BLaER1 (cell line): ENCODE results near the gene RICTOR.

ENCODE experiments used
- H3K27ac ChIP-seq: shearing (Covaris generic); formaldehyde crosslinking; 2 replicates; pipeline ENCODE4 v1.8.1; 2022
- H3K27me3 ChIP-seq: shearing (Covaris generic); formaldehyde crosslinking; 2 replicates; pipeline ENCODE4 v1.8.1; 2022
- H3K36me3 ChIP-seq: shearing (Covaris generic); formaldehyde crosslinking; 2 replicates; pipeline ENCODE4 v1.8.1; 2022
- H3K4me1 ChIP-seq: shearing (Covaris generic); formaldehyde crosslinking; 2 replicates; pipeline ENCODE4 v1.8.1; 2022
- H3K4me2 ChIP-seq: shearing (Covaris generic); formaldehyde crosslinking; 2 replicates; pipeline ENCODE4 v1.8.1; 2022
- H3K4me3 ChIP-seq: shearing (Covaris generic); formaldehyde crosslinking; 2 replicates; pipeline ENCODE4 v1.8.1; 2022
- H3K9ac ChIP-seq: shearing (Covaris generic); formaldehyde crosslinking; 2 replicates; pipeline ENCODE4 v1.8.1; 2022
- H3K9me3 ChIP-seq: shearing (Covaris generic); formaldehyde crosslinking; 2 replicates; pipeline ENCODE4 v1.8.1; 2022
- H4K20me1 ChIP-seq: shearing (Covaris generic); formaldehyde crosslinking; 2 replicates; pipeline ENCODE4 v1.8.1; 2022
- Cebpa-rat ChIP-seq: shearing (Covaris generic); IDR thresholded peaks from 2 replicates; pipeline ENCODE4 v1.8.1; 2022

Gene RICTOR

GRCh38 chr5:38913714-38914113 lies 160.5 kb downstream of the RICTOR start:
- no peak overlapping the region for H3K4me2 ChIP-seq
- TF ChIP-seq Cebpa-rat = no peak
- no peak overlapping the region for H3K9ac ChIP-seq
- no peaks in the 10 kb centered on the region for H4K20me1 ChIP-seq
- peaks cover 18% of the 10 kb centered on the region for H3K9me3 ChIP-seq
- H3K27ac ChIP-seq = no peak overlapping the region
- H3K36me3 ChIP-seq = no peaks in the 10 kb centered on the region
- H3K4me1 ChIP-seq = no peaks in the 10 kb centered on the region
- no peak overlapping the region for H3K4me3 ChIP-seq
- no peaks in the 10 kb centered on the region for H3K27me3 ChIP-seq

GRCh38 chr5:38911933-38912332 lies 162.3 kb downstream of the RICTOR start:
- Histone ChIP-seq H3K27ac (no peak overlapping the region), H3K4me3 (no peak overlapping the region), H3K27me3 (no peaks in the 10 kb centered on the region), H3K9me3 (peaks cover 18% of the 10 kb centered on the region), H3K4me1 (no peaks in the 10 kb centered on the region), H3K36me3 (no peaks in the 10 kb centered on the region), H4K20me1 (no peaks in the 10 kb centered on the region), H3K4me2 (no peak overlapping the region), H3K9ac (no peak overlapping the region)
- TF ChIP-seq Cebpa-rat = no peak

- Histone ChIP-seq H3K27ac (no peak overlapping the region), H3K4me1 (no peaks in the 10 kb centered on the region), H3K9me3 (peaks cover 36% of the 10 kb centered on the region), H3K4me3 (no peak overlapping the region), H4K20me1 (no peaks in the 10 kb centered on the region), H3K9ac (no peak overlapping the region), H3K4me2 (no peak overlapping the region), H3K27me3 (no peaks in the 10 kb centered on the region), H3K36me3 (no peaks in the 10 kb centered on the region)
- no peak for TF ChIP-seq Cebpa-rat
These were observed 167.7 kb downstream of the RICTOR start for GRCh38 chr5:38906503-38906902.

GRCh38 chr5:38905516-38905915 lies 168.7 kb downstream of the RICTOR start:
- no peak for TF ChIP-seq Cebpa-rat
- Histone ChIP-seq H3K4me1 (no peaks in the 10 kb centered on the region), H3K27ac (no peak overlapping the region), H3K27me3 (no peaks in the 10 kb centered on the region), H3K4me2 (no peak overlapping the region), H4K20me1 (no peaks in the 10 kb centered on the region), H3K36me3 (no peaks in the 10 kb centered on the region), H3K9me3 (peaks cover 33% of the 10 kb centered on the region), H3K4me3 (no peak overlapping the region), H3K9ac (no peak overlapping the region)

- no peak for TF ChIP-seq Cebpa-rat
These were observed 174.3 kb downstream of the RICTOR start for GRCh38 chr5:38899936-38900335.

GRCh38 chr5:38896760-38897159 lies 177.4 kb downstream of the RICTOR start:
- no peaks in the 10 kb centered on the region for H3K36me3 ChIP-seq
- TF ChIP-seq Cebpa-rat = no peak

More at GRCh38 chr5:38899936-38900335, 174.3 kb downstream of the RICTOR start:
- Histone ChIP-seq H3K4me2 (no peak overlapping the region), H4K20me1 (no peaks in the 10 kb centered on the region), H3K27ac (no peak overlapping the region), H3K9me3 (peaks cover 23% of the 10 kb centered on the region), H3K36me3 (no peaks in the 10 kb centered on the region), H3K4me3 (no peak overlapping the region), H3K27me3 (no peaks in the 10 kb centered on the region), H3K9ac (no peak overlapping the region), H3K4me1 (no peaks in the 10 kb centered on the region)

GRCh38 chr5:38892363-38892762 lies 181.8 kb downstream of the RICTOR start:
- TF ChIP-seq Cebpa-rat = no peak
- H3K27ac ChIP-seq = no peak overlapping the region
- H3K27me3 ChIP-seq = no peaks in the 10 kb centered on the region
- H3K4me3 ChIP-seq = no peak overlapping the region
- H4K20me1 ChIP-seq = no peaks in the 10 kb centered on the region
- H3K9ac ChIP-seq = no peak overlapping the region
- no peak overlapping the region for H3K4me2 ChIP-seq
- peaks cover 5% of the 10 kb centered on the region for H3K9me3 ChIP-seq
- H3K4me1 ChIP-seq = peaks cover 4% of the 10 kb centered on the region; the same call in 1 of the 2 replicates
- H3K36me3 ChIP-seq = no peaks in the 10 kb centered on the region

More at GRCh38 chr5:38896760-38897159, 177.4 kb downstream of the RICTOR start:
- no peak overlapping the region for H3K4me3 ChIP-seq
- H3K9me3 ChIP-seq = peaks cover 8% of the 10 kb centered on the region
- no peak overlapping the region for H3K4me2 ChIP-seq
- no peak overlapping the region for H3K27ac ChIP-seq
- no peak overlapping the region for H3K9ac ChIP-seq
- no peaks in the 10 kb centered on the region for H3K27me3 ChIP-seq
- no peaks in the 10 kb centered on the region for H4K20me1 ChIP-seq
- no peaks in the 10 kb centered on the region for H3K4me1 ChIP-seq

GRCh38 chr5:38891563-38891962 lies 182.6 kb downstream of the RICTOR start:
- H3K4me1 ChIP-seq = peaks cover 4% of the 10 kb centered on the region; the same call in 1 of the 2 replicates
- no peaks in the 10 kb centered on the region for H3K27me3 ChIP-seq
- H3K9ac ChIP-seq = no peak overlapping the region
- no peak overlapping the region for H3K4me2 ChIP-seq
- no peaks in the 10 kb centered on the region for H4K20me1 ChIP-seq
- H3K9me3 ChIP-seq = peaks cover 5% of the 10 kb centered on the region
- no peak overlapping the region for H3K4me3 ChIP-seq
- no peaks in the 10 kb centered on the region for H3K36me3 ChIP-seq
- no peak for TF ChIP-seq Cebpa-rat
- no peak overlapping the region for H3K27ac ChIP-seq

- Histone ChIP-seq H4K20me1 (no peaks in the 10 kb centered on the region), H3K27ac (no peak overlapping the region), H3K9me3 (no peaks in the 10 kb centered on the region), H3K4me3 (no peak overlapping the region), H3K4me1 (peaks cover 4% of the 10 kb centered on the region; the same call in 1 of the 2 replicates), H3K27me3 (no peaks in the 10 kb centered on the region), H3K4me2 (no peak overlapping the region), H3K9ac (no peak overlapping the region), H3K36me3 (no peaks in the 10 kb centered on the region)
- no peak for TF ChIP-seq Cebpa-rat
These were observed 184.8 kb downstream of the RICTOR start for GRCh38 chr5:38889424-38889823.

GRCh38 chr5:38888041-38888440 lies 186.2 kb downstream of the RICTOR start:
- no peak overlapping the region for H3K27ac ChIP-seq
- H3K9me3 ChIP-seq = no peaks in the 10 kb centered on the region
- H3K27me3 ChIP-seq = no peaks in the 10 kb centered on the region
- no peak overlapping the region for H3K4me3 ChIP-seq
- H3K9ac ChIP-seq = no peak overlapping the region
- H3K4me1 ChIP-seq = peaks cover 4% of the 10 kb centered on the region; the same call in 1 of the 2 replicates
- no peak for TF ChIP-seq Cebpa-rat
- H3K36me3 ChIP-seq = no peaks in the 10 kb centered on the region
- peak overlapping the region; percentile 19; the same call in 1 of the 2 replicates for H3K4me2 ChIP-seq
- H4K20me1 ChIP-seq = no peaks in the 10 kb centered on the region
